ENCODE measurements around the gene SNRNP48.

- no peak for TF ChIP-seq CTCF (IDR thresholded peaks at IDR 0.05)
- TF ChIP-seq POLR2A (IDR thresholded peaks at IDR 0.05), result no peak
Measured at GRCh38 chr6:7544597-7544996, 45.4 kb upstream of the SNRNP48 start.

Data from thyroid gland (tissue), 4 donors.